GM23338 (cell line): ENCODE results near the gene ERCC5. TPM values are rescaled to one million over a fixed set of nuclear protein-coding genes. Genes with fewer than 3 reads are reported as not detected.

Experiments
- ATAC-seq: fragments of 200-7000 bp; cut with Tn5 transposase; 3 replicates; pipeline ENCODE4 v1.9.1; 2020
- DNase-seq: peaks from one replicate; pipeline ENCODE4 v3.0.0-alpha.2; 2015; ENCODE audit warnings: low spot score
- H2AFZ ChIP-seq: fragments of 200-600 bp; sonication (generic); 2 replicates; pipeline ENCODE4 v1.8.0; 2016; ENCODE audit warnings: antibody characterized with exemption, mild to moderate bottlenecking, moderate library complexity
- H3F3A ChIP-seq: fragments of 200-600 bp; sonication (generic); replicated peaks from 2 replicates; pipeline ENCODE4 v1.8.0; 2017; ENCODE audit warnings: antibody characterized with exemption, mixed run types, low read depth
- H3K27ac ChIP-seq: fragments of 200-600 bp; sonication (generic); 2 replicates; pipeline ENCODE4 v1.6.1; 2016; ENCODE audit warnings: low read depth
- H3K27me3 ChIP-seq: fragments of 200-600 bp; sonication (generic); 2 replicates; pipeline ENCODE4 v1.8.0; 2016; ENCODE audit warnings: mild to moderate bottlenecking, mixed run types, moderate library complexity; ENCODE audit not compliant: insufficient read depth
- H3K36me3 ChIP-seq: fragments of 200-600 bp; sonication (generic); 2 replicates; pipeline ENCODE4 v1.8.0; 2016; ENCODE audit warnings: mild to moderate bottlenecking; ENCODE audit not compliant: insufficient read depth
- H3K4me1 ChIP-seq: fragments of 200-600 bp; sonication (generic); 2 replicates; pipeline ENCODE4 v1.8.0; 2016; ENCODE audit warnings: mild to moderate bottlenecking, moderate library complexity; ENCODE audit not compliant: insufficient read depth
- H3K4me2 ChIP-seq: fragments of 200-600 bp; sonication (generic); 2 replicates; pipeline ENCODE4 v1.7.1; 2017; ENCODE audit warnings: mixed run types
- H3K4me3 ChIP-seq: fragments of 200-600 bp; sonication (generic); 2 replicates; pipeline ENCODE4 v1.6.1; 2016; ENCODE audit warnings: mixed run types
- H3K79me2 ChIP-seq: fragments of 200-600 bp; sonication (generic); replicated peaks from 2 replicates; pipeline ENCODE4 v1.8.0; 2017; ENCODE audit warnings: mild to moderate bottlenecking; ENCODE audit not compliant: insufficient read depth
- H3K9me2 ChIP-seq: fragments of 200-600 bp; sonication (generic); 2 replicates; pipeline ENCODE4 v1.8.0; 2017; ENCODE audit not compliant: insufficient read depth
- H4K20me1 ChIP-seq: fragments of 200-600 bp; sonication (generic); replicated peaks from 2 replicates; pipeline ENCODE4 v1.8.0; 2017; ENCODE audit warnings: mild to moderate bottlenecking; ENCODE audit not compliant: insufficient read depth
- H3K27ac Mint-ChIP-seq: 2 replicates; pipeline ENCODE4 v1.8.0; 2020; ENCODE audit warnings: inconsistent platforms, mild to moderate bottlenecking, moderate library complexity, mixed read lengths
- H3K27me3 Mint-ChIP-seq: 3 replicates; pipeline ENCODE4 v1.8.0; 2022; ENCODE audit warnings: low read depth, mild to moderate bottlenecking, moderate library complexity, mixed read lengths, inconsistent platforms; ENCODE audit not compliant: insufficient read depth, poor library complexity
- H3K36me3 Mint-ChIP-seq: 3 replicates; pipeline ENCODE4 v1.8.0; 2021; ENCODE audit warnings: low read depth, mild to moderate bottlenecking, inconsistent platforms, moderate library complexity, mixed read lengths
- H3K4me1 Mint-ChIP-seq: 3 replicates; pipeline ENCODE4 v1.8.0; 2020; ENCODE audit warnings: mild to moderate bottlenecking, inconsistent platforms, mixed read lengths
- H3K4me3 Mint-ChIP-seq: 3 replicates; pipeline ENCODE4 v1.8.0; 2021; ENCODE audit warnings: moderate library complexity, mild to moderate bottlenecking, inconsistent platforms, mixed read lengths
- H3K9me3 Mint-ChIP-seq: 3 replicates; pipeline ENCODE4 v1.8.0; 2020; ENCODE audit warnings: moderate library complexity, mild to moderate bottlenecking, inconsistent platforms, mixed read lengths
- CREB1 ChIP-seq: fragments of 250-450 bp; sonication (Bioruptor Pico); IDR thresholded peaks from 2 replicates; pipeline ENCODE4 v1.5.0; 2020; ENCODE audit warnings: low read depth, mild to moderate bottlenecking, moderate library complexity
- CTCF ChIP-seq, 2 experiments: fragments of 200-600 bp in 1 of 2; sonication (generic) in 1 of 2; conservative IDR thresholded peaks; 2 replicates each; pipeline versions ENCODE4 v1.5.1 to v1.6.1; 2016 to 2017; ENCODE audit warnings: antibody characterized with exemption in 2 of 2, low read depth in 2 of 2, mild to moderate bottlenecking in 2 of 2, moderate library complexity in 1 of 2
- ETS1 ChIP-seq: IDR thresholded peaks from 2 replicates; pipeline ENCODE4 v1.6.1; 2016; ENCODE audit warnings: antibody characterized with exemption
- EZH2 ChIP-seq: fragments of 200-600 bp; sonication (generic); IDR thresholded peaks from one replicate; pipeline ENCODE4 v1.8.0; 2017; ENCODE audit warnings: antibody characterized with exemption, mild to moderate bottlenecking, low read depth; ENCODE audit not compliant: unreplicated experiment
- EZH2phosphoT487 ChIP-seq: fragments of 200-600 bp; sonication (generic); IDR thresholded peaks from one replicate; pipeline ENCODE4 v1.8.1; 2018; ENCODE audit warnings: antibody characterized with exemption; ENCODE audit not compliant: unreplicated experiment
- JUNB ChIP-seq: IDR thresholded peaks from one replicate; pipeline ENCODE4 v1.6.1; 2016; ENCODE audit warnings: antibody characterized with exemption; ENCODE audit not compliant: unreplicated experiment
- NANOG ChIP-seq: IDR thresholded peaks from 2 replicates; pipeline ENCODE4 v1.6.1; 2016; ENCODE audit warnings: antibody characterized with exemption, borderline replicate concordance
- ZNF114 ChIP-seq: fragments of 250-450 bp; sonication (Bioruptor Pico); IDR thresholded peaks from 2 replicates; pipeline ENCODE4 v1.5.0; 2020; ENCODE audit warnings: mild to moderate bottlenecking, moderate library complexity
- ZNF331 ChIP-seq: fragments of 250-450 bp; sonication (Bioruptor Pico); IDR thresholded peaks from 2 replicates; pipeline ENCODE4 v1.5.0; 2020; ENCODE audit warnings: low read depth, mild to moderate bottlenecking, moderate library complexity
- polyA plus RNA-seq: library from polyadenylated mRNA; unstranded; fragments of >200 nt; fragmentation: Nextera tagmentation; extraction: Ambion mirVana; gene quantifications from 2 replicates; pipeline ENCODE4 v1.2.1, GENCODE V29; 2016
- total RNA-seq: library from RNA; depleted of rRNA; stranded (reverse); fragments of >200 nt; shearing (Covaris generic); gene quantifications from 2 replicates; pipeline ENCODE4 v1.2.3, GENCODE V29; 2014
- TF ChIP-seq, protein P1 (sequence below): fragments of 250-450 bp; sonication (Bioruptor Pico); IDR thresholded peaks from 2 replicates; pipeline ENCODE4 v1.5.0; 2020; ENCODE audit warnings: mild to moderate bottlenecking, moderate library complexity

Gene ERCC5
- total and polyA plus RNA-seq, 2 experiments from 2014 or later, result 25.4 to 26.2 TPM

DNA sequence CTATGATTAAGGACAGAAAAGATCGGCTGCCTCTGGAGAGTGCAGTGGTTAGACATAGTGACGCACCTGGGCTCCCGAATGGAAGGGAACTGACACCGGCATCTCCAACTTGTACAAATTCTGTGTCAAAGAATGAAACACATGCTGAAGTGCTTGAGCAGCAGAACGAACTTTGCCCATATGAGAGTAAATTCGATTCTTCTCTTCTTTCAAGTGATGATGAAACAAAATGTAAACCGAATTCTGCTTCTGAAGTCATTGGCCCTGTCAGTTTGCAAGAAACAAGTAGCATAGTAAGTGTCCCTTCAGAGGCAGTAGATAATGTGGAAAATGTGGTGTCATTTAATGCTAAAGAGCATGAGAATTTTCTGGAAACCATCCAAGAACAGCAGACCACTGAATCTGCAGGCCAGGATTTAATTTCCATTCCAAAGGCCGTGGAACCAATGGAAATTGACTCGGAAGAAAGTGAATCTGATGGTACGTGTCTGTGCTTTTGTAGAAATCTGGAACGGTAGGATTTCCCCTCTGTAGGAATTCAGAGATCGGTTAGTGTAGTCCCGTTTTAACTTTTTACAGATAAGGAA lies 16.9 kb downstream of the ERCC5 start:
- ATAC-seq (no peak), DNase-seq (no peak)
- Mint-ChIP-seq H3K27me3 (no peaks in the 10 kb centered on the region), H3K36me3 (peaks cover 76% of the 10 kb centered on the region), H3K4me3 (no peak overlapping the region), H3K4me1 (no peaks in the 10 kb centered on the region), H3K9me3 (no peaks in the 10 kb centered on the region), H3K27ac (no peak overlapping the region)
- Histone ChIP-seq H3K27me3 (no peaks in the 10 kb centered on the region), H3K4me1 (no peaks in the 10 kb centered on the region), H3K27ac (no peak overlapping the region), H3K4me3 (no peak overlapping the region), H3K9me2 (no peaks in the 10 kb centered on the region), H2AFZ (no peak overlapping the region), H3F3A (no peaks in the 10 kb centered on the region), H4K20me1 (no peaks in the 10 kb centered on the region; the same call in 1 of the 2 replicates), H3K4me2 (no peak overlapping the region), H3K79me2 (no peaks in the 10 kb centered on the region), H3K36me3 (peaks cover 37% of the 10 kb centered on the region)
- TF ChIP-seq NANOG (no peak), EZH2phosphoT487 (no peak), JUNB (no peak), ZNF331 (no peak), CTCF (conservative IDR thresholded peaks at IDR 0.05; ENCODE audit: low read depth in 2 of 2) (no peak)

GRCh38 chr13:102863590-102863989 lies 17.8 kb downstream of the ERCC5 start:
- no peaks in the 10 kb centered on the region for H3K27me3 ChIP-seq
- H3K9me3 Mint-ChIP-seq, result no peaks in the 10 kb centered on the region
- H3K36me3 ChIP-seq, result peaks cover 31% of the 10 kb centered on the region
- peaks cover 71% of the 10 kb centered on the region for H3K36me3 Mint-ChIP-seq
- H3K4me3 ChIP-seq, result no peak overlapping the region
- H4K20me1 ChIP-seq, result no peaks in the 10 kb centered on the region; the same call in 1 of the 2 replicates
- no peak overlapping the region for H3K27ac Mint-ChIP-seq
- no peaks in the 10 kb centered on the region for H3K4me1 ChIP-seq
- no peak overlapping the region for H3K4me2 ChIP-seq
- H3K4me1 Mint-ChIP-seq, result no peaks in the 10 kb centered on the region
- no peaks in the 10 kb centered on the region for H3K27me3 Mint-ChIP-seq
- no peaks in the 10 kb centered on the region for H3K9me2 ChIP-seq
- no peaks in the 10 kb centered on the region for H3F3A ChIP-seq
- H3K79me2 ChIP-seq, result no peaks in the 10 kb centered on the region
- H3K27ac ChIP-seq, result no peak overlapping the region
- ATAC-seq (no peak), DNase-seq (no peak)
- H3K4me3 Mint-ChIP-seq, result no peak overlapping the region
- no peak overlapping the region for H2AFZ ChIP-seq
- TF ChIP-seq CTCF (conservative IDR thresholded peaks at IDR 0.05; ENCODE audit: low read depth in 2 of 2), result no peak
- TF ChIP-seq ETS1, result no peak
- TF ChIP-seq NANOG, result no peak
- no peak for TF ChIP-seq EZH2phosphoT487
- TF ChIP-seq EZH2, result no peak
- TF ChIP-seq CREB1 (CRISPR knock-in tag), result no peak
- TF ChIP-seq, protein P1, sequence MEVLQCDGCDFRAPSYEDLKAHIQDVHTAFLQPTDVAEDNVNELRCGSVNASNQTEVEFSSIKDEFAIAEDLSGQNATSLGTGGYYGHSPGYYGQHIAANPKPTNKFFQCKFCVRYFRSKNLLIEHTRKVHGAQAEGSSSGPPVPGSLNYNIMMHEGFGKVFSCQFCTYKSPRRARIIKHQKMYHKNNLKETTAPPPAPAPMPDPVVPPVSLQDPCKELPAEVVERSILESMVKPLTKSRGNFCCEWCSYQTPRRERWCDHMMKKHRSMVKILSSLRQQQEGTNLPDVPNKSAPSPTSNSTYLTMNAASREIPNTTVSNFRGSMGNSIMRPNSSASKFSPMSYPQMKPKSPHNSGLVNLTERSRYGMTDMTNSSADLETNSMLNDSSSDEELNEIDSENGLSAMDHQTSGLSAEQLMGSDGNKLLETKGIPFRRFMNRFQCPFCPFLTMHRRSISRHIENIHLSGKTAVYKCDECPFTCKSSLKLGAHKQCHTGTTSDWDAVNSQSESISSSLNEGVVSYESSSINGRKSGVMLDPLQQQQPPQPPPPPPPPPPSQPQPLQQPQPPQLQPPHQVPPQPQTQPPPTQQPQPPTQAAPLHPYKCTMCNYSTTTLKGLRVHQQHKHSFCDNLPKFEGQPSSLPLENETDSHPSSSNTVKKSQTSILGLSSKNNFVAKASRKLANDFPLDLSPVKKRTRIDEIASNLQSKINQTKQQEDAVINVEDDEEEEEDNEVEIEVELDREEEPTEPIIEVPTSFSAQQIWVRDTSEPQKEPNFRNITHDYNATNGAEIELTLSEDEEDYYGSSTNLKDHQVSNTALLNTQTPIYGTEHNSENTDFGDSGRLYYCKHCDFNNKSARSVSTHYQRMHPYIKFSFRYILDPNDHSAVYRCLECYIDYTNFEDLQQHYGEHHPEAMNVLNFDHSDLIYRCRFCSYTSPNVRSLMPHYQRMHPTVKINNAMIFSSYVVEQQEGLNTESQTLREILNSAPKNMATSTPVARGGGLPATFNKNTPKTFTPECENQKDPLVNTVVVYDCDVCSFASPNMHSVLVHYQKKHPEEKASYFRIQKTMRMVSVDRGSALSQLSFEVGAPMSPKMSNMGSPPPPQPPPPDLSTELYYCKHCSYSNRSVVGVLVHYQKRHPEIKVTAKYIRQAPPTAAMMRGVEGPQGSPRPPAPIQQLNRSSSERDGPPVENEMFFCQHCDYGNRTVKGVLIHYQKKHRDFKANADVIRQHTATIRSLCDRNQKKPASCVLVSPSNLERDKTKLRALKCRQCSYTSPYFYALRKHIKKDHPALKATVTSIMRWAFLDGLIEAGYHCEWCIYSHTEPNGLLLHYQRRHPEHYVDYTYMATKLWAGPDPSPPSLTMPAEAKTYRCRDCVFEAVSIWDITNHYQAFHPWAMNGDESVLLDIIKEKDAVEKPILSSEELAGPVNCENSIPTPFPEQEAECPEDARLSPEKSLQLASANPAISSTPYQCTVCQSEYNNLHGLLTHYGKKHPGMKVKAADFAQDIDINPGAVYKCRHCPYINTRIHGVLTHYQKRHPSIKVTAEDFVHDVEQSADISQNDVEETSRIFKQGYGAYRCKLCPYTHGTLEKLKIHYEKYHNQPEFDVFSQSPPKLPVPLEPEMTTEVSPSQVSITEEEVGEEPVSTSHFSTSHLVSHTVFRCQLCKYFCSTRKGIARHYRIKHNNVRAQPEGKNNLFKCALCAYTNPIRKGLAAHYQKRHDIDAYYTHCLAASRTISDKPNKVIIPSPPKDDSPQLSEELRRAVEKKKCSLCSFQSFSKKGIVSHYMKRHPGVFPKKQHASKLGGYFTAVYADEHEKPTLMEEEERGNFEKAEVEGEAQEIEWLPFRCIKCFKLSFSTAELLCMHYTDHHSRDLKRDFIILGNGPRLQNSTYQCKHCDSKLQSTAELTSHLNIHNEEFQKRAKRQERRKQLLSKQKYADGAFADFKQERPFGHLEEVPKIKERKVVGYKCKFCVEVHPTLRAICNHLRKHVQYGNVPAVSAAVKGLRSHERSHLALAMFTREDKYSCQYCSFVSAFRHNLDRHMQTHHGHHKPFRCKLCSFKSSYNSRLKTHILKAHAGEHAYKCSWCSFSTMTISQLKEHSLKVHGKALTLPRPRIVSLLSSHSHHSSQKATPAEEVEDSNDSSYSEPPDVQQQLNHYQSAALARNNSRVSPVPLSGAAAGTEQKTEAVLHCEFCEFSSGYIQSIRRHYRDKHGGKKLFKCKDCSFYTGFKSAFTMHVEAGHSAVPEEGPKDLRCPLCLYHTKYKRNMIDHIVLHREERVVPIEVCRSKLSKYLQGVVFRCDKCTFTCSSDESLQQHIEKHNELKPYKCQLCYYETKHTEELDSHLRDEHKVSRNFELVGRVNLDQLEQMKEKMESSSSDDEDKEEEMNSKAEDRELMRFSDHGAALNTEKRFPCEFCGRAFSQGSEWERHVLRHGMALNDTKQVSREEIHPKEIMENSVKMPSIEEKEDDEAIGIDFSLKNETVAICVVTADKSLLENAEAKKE (CRISPR knock-in tag), result no peak
- TF ChIP-seq ZNF331, result no peak
- TF ChIP-seq ZNF114 (CRISPR knock-in tag), result no peak
